HG03066 (cell line): ENCODE results near the gene CYB5B.
"Not testable (repeated sequence)": the region's sequence is repeated elsewhere in the genome, so short reads cannot be mapped to it uniquely, and the experiment has no call there.

Experiments used
- ATAC-seq: cut with Tn5 transposase; IDR thresholded peaks from one replicate; pipeline ENCODE4 v1.9.1; 2021; ENCODE audit warnings: low read depth; ENCODE audit not compliant: unreplicated experiment

The CYB5B gene

DNA sequence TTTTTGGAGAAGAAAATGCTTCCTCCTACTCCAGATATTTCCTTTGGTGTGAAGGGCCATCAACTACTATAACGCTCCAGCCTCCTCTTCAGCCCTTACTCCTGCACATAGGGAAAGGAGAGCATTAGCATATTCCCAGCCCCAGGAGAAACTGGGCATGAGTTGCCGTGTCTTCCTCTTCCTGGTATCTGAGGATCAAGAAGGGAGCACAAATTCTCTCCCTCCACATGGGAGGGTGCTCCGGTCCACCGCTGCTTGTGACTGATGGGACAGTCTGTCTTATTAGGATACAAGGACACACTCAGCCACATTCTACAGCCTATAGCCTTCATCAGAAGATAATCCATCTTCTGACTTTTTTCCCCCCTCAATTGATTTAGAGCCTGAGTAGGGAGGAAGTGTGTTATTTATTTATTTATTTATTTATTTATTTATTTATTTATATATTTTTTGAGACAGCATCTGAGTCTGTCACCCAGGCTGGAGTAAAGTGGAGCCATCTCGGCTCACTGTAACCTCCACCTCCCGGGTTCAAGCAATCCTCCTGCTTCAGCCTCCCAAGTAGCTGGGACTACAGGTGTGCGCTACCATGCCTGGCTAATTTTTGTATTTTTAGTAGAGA lies 16.6 kb upstream of the CYB5B start:
- ATAC-seq = no peak

- ATAC-seq = no peak
These were observed 15.9 kb upstream of the CYB5B start for GRCh38 chr16:69408475-69408874.

GRCh38 chr16:69410219-69410990 lies 14.0 kb upstream of the CYB5B start:
- ATAC-seq = no peak

GRCh38 chr16:69411064-69411985 lies 13.1 kb upstream of the CYB5B start:
- ATAC-seq = no peak

GRCh38 chr16:69412287-69412686 lies 12.1 kb upstream of the CYB5B start:
- no peak for ATAC-seq

DNA sequence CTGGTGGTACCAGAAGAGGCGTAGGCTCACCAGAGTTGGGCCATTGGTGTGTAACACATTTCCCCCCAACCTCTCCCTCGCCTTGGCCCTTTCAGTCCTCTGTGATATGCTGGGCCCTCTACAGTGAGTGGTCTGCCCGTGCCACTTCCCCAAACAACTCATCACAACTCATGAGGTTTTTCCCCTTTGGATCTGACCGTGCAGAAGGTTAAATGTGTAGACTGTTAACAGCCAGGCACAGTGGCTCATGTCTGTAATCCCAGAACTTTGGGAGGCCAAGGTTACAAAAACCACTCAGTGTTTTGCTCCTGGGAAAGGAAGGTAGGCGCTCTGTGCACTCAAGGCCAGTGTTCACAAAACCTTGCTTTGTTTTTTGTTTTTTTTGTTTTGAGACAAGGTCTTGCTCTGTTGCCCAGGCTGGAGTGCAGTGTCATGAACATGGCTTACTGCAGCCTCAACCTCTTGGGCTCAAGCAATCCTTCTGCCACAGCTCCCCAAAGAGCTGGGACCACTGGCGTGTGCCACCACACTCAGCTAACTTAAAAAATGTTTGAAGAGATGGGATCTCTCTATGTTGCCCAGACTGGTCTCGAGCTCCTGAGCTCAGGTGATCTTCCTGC lies 11.3 kb upstream of the CYB5B start:
- no peak for ATAC-seq

GRCh38 chr16:69417520-69418199 lies 6.8 kb upstream of the CYB5B start:
- no peak for ATAC-seq

GRCh38 chr16:69419956-69420355 lies 4.5 kb upstream of the CYB5B start:
- no peak for ATAC-seq

GRCh38 chr16:69423189-69423588 lies 1.2 kb upstream of the CYB5B start:
- ATAC-seq = no peak

DNA sequence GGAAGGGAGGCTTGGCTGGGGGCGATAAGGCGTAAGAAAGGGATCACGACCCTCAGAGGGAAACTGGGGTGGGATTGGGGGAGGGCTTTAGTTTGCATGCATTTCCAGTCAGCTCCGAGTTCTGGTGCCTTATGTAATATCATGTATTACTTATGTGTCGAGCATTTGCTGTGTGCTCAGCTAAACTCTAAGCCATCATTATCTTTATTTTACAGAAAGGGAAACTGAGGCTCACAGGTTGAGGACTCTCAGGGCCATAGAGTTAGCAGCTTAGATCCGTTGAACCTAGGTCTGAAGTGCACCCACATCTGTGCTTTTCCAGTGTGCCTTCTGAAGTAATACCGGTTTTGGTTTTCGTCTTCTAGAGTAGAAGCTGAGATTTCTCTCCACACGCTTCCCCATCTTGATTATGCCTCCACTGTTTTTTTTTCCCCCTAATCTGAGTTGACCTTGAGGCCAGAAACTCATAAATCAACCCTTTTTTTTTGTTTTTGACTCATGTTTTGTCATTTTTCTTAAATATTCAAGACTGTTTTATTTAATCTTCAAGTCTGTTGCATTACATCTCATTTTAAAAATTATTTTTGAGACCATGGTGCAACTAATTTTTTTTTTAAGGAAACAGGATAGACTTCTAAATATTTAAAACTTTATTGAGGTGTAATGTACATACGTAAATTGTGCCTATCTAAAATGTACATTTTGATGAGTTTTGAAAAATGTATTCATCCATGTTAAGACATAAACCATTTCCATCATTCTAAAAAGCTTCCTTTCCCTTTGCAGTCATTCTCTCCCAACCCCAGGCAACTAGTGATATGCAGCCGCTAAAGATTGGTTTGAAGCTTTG lies 741 bp downstream of the CYB5B start:
- ATAC-seq = no peak

DNA sequence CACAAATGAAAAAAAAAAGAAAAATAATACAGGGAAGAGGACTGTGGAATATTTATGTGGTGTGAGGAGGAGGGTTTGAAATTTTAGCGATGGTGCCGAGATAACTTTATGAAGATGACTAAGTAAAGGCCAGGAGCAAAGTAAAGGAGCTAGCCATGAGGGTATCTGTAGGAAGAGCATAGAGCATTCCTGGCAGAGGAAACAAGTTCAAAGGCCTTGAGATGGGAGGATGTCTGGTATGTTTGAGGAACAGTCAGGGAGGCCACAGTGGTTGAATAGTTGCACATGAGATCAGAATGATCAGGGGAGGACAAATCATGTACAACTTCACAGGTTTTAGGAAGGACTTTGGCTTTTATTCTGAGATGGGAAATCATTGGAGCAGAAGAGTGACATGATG lies 4.2 kb downstream of the CYB5B start:
- ATAC-seq = no peak

GRCh38 chr16:69429058-69429640 lies 4.7 kb downstream of the CYB5B start:
- ATAC-seq = not testable (repeated sequence)

DNA sequence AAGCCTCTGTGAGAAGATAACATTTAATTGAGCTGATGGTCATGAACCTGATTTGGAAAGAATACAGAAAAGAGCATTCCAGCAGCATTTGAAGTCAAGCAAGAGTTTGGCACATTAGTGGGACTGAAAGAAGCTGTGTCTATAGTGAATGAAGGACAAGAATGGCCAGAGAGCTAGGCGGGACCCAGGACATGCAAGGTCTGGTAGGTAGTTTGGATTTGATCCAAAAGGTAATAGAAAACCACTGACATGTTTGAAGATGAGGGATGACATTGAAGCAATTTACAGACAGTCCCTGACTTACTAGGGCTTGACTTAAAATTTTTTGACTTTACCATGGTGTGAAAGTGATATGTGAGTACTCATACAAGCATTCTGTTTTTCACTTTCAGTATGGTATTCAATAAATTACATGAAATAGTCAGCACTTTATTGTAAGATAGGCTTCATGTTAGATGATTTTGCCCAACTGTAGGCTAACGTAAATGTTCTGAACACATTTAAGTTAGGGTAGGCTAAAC lies 7.6 kb downstream of the CYB5B start:
- no peak for ATAC-seq

DNA sequence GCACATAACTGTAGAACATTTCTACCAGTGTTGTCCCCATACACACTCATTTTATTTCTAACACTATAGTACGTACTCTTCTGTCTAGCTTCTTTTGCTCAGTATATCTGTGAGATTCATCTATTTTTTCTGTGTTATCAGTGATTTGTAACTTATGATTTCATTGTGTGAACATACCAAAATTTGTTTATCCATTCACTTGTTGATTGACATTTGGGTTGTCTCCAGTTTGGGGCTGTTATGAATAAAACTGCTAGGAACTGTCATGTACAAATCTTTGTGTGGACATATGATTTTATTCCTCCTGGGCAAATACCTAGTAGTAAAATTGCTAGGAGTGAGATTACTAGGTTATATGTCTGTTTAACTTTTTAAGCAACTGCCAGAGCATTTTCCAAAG lies 9.6 kb downstream of the CYB5B start:
- ATAC-seq = no peak

DNA sequence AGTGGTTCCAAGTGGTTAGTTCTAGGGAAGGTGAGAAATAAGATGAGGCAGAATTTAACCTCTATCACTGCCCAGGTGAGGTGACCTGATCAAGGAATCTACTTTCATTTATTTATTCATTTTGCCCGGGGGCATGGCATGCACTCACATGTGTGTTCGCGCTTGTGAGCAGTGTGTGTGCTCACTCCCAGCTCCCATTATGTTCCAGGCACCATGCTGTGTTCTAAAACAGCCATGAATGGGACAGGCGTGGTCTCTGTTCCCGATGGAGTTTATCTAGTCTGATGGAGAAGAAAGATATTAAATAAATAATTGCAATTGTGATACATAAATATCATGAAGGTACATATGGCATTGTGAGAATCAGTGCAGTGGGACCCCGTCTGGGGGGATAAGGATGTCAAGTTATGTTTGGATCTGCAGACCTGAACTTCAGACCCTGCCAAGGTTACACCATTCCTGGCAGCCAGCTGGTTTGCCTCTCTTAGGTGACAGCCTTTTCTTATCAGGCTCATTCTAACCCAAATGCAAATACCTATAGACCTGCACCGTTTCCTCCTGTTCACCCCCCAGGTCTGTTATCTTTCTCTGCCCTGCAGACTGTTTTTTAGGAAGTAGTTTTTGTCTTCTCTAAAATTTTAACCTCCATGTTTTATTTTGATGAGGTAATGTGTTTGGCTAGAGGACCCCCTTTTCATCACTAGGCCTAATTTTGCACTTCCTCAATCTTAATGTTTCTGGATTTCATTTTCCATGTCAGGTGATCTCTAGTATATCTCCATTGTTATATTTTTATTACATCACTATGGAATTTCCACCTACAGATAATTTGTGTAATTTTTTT lies 11.8 kb downstream of the CYB5B start:
- no peak for ATAC-seq

- no peak for ATAC-seq
These were observed 12.5 kb downstream of the CYB5B start for GRCh38 chr16:69436896-69437295.

DNA sequence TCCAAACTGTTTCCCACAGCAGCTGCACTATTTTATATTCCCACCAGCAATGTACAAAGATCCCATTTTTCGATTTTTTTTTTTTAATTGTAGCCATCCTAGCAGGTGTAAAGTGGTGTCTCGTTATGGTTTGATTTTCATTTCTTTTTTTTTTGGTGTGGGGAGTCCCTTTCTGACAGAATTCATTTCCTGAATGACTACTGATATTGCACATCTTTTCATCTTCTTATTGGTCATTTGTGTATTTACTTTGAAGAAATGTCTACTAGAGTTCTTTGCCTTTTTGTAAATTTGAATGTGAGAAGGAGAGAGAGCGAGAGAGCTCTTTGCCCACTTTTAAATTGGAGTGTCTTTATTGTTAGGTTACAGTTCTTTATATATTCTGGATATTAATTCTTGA lies 14.0 kb downstream of the CYB5B start:
- no peak for ATAC-seq

DNA sequence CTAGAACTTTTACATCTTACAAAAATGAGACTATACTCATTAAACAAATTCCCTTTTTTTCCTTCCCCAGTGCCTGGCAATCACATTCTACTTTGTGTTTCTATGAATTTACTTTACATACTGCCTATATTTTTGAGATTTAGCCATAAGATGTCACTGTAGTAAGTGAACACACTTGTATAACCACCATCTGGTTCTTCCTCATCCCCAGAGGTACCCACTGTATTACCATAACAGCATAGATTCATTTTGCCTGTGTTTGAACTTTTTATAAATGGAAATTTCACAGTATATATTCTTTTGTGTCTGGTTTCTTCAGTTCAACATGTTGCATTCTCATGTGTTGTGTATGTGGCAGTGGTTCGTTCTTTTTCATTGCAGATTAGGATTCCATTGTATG lies 15.8 kb downstream of the CYB5B start:
- no peak for ATAC-seq
